ENCODE measurements around the gene ATF2.
"Not testable (repeated sequence)": the region's sequence is repeated elsewhere in the genome, so short reads cannot be mapped to it uniquely, and the experiment has no call there.

The ATF2 gene

DNA sequence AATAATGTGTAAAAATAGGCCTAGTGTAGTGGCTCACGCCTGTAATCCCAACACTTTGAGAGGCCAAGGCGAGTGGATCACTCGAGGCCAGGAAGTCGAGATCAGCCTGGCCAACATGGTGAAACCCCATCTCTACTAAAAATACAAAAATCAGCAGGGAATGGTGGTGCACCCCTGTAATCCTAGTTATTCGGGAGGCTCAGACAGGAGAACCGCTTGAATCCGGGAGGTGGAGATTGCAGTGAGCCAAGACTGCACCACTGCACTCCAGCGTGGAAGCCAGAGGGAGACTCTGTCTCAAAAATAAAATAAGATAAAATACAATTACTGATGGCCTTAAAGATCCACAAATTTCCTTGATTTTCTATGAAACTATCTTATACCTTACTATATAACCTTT lies 3.8 kb downstream of the ATF2 start:
- DNase-seq, result no peak

- DNase-seq, result no peak
These were observed 9.1 kb downstream of the ATF2 start for GRCh38 chr2:175158894-175159293.

GRCh38 chr2:175156534-175156933 lies 11.5 kb downstream of the ATF2 start:
- no peak for DNase-seq

DNA sequence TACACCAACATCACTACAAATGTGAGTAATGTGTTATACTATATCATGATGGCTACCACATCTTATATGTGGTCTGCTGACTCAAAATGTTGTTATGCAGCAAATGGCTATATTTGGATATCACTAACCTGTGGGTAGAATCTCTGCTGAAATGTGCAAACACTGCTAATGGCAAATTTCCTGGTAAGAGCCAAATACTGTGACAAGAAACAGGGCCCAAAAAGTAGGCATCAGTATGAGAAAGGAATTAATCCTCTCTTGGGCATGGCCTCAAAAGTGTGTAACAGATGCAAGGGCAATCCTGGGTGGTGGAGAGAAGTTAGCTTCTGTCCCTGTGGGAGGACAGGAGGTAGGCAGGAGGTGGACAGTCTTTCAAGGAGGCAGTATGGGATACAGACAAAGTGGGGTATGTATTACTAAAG lies 13.3 kb downstream of the ATF2 start:
- DNase-seq, result no peak

DNA sequence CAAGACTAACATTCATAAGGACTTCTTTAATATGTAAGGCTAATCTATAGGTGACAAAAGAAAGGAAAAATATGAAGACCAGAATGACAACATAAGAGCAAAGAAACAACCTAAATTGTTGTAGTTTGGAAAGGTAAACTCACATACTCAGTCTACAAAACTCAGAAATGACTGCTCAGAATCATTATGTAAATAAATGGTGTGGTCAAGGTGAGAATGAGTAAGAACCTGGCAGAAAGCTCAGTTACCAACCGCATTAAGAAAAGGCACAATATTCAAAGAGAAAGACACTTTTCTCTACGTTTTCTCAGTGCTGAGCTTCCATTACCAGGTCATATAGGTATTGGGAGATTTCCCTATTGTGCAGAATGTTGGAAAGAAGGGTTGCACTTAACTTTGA lies 15.8 kb downstream of the ATF2 start:
- no peak for DNase-seq

DNA sequence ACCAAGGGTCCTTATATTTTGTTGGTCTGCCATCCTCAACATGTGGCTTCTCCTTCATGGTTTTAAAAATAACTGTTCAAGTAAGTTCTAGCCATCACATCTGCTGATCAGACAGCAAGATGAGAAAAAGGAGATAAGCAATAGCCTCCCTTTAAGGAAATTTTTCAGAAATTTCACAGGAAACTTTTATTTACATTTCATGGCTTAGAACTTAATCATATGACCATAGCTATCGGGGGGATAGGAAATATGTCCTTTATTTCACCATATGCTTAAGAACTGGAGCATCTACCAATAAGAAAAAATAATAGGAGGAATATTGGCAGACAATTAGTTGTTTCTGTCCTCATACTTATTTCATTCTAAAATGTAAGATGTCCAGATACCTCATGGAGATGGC lies 16.2 kb downstream of the ATF2 start:
- no peak for DNase-seq

DNA sequence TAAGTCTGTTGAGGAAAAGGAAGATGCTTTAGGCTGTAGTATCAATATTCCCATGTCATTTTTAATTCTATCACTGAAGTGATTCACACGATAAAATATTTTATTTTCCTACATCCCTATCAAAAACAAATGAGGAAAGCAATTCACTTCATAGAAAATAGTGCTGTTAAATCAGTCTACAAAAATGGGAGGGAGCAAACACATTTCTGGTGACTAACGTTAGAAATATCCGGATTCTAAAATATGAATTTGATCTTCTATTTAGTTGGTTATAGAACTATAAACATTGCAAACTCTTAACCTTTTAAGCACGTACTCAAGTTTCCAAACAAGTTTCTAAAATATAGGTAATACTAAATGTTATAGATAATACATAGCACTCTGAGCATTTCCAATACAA lies 20.8 kb downstream of the ATF2 start:
- DNase-seq, result no peak

- DNase-seq, result no peak
These were observed 24.3 kb downstream of the ATF2 start for GRCh38 chr2:175143678-175144077.

DNA sequence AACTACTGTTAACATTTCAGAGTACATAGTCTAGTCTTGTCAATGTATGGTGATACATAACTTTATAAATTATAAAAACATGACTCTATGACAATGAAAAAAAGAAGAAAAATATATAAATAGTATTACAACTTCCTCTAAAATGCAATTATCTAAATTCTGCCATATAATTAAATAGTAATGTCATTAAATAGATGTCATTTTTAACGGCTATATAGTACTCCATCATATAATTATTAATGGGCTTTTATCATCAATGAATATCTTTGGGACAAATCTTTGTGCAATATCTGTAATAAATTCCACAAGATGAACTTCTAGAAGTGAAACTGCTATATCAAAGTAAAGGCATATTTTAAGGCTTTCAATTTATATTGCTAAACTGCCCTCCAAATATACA lies 24.8 kb downstream of the ATF2 start:
- DNase-seq, result no peak

GRCh38 chr2:175140332-175140731 lies 27.7 kb downstream of the ATF2 start:
- DNase-seq, result no peak

- no peak for DNase-seq
These were observed 30.2 kb downstream of the ATF2 start for GRCh38 chr2:175137793-175138192.

GRCh38 chr2:175136334-175137215 lies 31.4 kb downstream of the ATF2 start:
- no peak for DNase-seq

- DNase-seq, result no peak
These were observed 32.1 kb downstream of the ATF2 start for GRCh38 chr2:175135862-175136261.

GRCh38 chr2:175135177-175135576 lies 32.8 kb downstream of the ATF2 start:
- DNase-seq, result no peak

GRCh38 chr2:175131252-175131651 lies 36.8 kb downstream of the ATF2 start:
- DNase-seq, result no peak

- DNase-seq, result no peak
These were observed 41.3 kb downstream of the ATF2 start for GRCh38 chr2:175126661-175127060.

GRCh38 chr2:175123254-175123653 lies 44.7 kb downstream of the ATF2 start:
- DNase-seq, result no peak

- DNase-seq, result peak in 1 of 2 experiments; percentile 46
These were observed 56.8 kb downstream of the ATF2 start for GRCh38 chr2:175111200-175111657.

- not testable (repeated sequence) for DNase-seq
These were observed 59.9 kb downstream of the ATF2 start for GRCh38 chr2:175108091-175108490.

DNA sequence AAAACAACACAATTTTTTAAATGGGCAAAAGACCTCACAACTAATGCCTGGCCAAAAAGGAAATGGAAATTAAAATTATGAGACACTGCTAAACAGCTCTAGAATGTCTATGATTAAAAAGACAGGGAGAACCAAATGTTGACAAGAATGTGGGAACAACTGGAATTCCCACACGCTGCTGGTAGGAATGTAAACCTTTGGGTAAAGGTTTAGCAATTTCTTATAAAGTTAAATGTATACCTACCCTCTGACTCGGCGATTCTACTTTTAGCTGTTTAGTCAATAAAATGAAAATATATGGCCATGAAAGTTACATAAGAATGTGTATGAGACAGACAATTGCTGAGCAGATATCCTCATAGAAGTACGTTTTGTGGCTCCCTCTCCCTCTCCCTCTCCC lies 60.9 kb downstream of the ATF2 start:
- DNase-seq, result no peak

GRCh38 chr2:175103191-175103590 lies 64.8 kb downstream of the ATF2 start:
- DNase-seq, result peak in 1 of 2 experiments; percentile 26

DNA sequence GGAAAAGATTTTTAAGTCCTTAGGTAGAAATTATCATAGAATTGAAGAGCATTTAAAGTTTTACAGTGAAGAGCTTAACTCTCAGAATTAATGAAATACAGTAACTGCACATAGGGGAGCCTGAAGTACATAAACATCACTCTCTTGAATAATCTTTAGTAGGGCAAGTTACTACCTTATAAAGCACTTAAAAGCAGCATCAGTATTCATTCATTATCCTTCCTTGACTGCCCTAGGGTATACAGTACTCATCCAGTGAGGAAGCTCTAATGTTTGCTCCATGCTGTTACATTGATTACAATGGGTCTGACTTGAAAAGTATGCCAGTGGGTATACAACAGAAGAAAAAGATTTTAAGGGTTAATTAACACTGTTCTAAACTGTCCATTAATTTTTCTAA lies 66.5 kb downstream of the ATF2 start:
- no peak for DNase-seq

- no peak for DNase-seq
These were observed 70.7 kb downstream of the ATF2 start for GRCh38 chr2:175097297-175097696.

GRCh38 chr2:175084117-175084516 lies 83.9 kb downstream of the ATF2 start:
- not testable (repeated sequence) for DNase-seq

- DNase-seq, result no peak
These were observed 87.5 kb downstream of the ATF2 start for GRCh38 chr2:175080479-175080878.

All from NCI-H446 (cell line).